HG03520 (cell line): ENCODE results near the gene ZNF560.
"Not testable (repeated sequence)": the region's sequence is repeated elsewhere in the genome, so short reads cannot be mapped to it uniquely, and the experiment has no call there.

Experiments
- ATAC-seq: cut with Tn5 transposase; IDR thresholded peaks from one replicate; pipeline ENCODE4 v1.9.1; 2021; ENCODE audit warnings: mild to moderate bottlenecking, moderate library complexity; ENCODE audit not compliant: unreplicated experiment

Gene ZNF560

DNA sequence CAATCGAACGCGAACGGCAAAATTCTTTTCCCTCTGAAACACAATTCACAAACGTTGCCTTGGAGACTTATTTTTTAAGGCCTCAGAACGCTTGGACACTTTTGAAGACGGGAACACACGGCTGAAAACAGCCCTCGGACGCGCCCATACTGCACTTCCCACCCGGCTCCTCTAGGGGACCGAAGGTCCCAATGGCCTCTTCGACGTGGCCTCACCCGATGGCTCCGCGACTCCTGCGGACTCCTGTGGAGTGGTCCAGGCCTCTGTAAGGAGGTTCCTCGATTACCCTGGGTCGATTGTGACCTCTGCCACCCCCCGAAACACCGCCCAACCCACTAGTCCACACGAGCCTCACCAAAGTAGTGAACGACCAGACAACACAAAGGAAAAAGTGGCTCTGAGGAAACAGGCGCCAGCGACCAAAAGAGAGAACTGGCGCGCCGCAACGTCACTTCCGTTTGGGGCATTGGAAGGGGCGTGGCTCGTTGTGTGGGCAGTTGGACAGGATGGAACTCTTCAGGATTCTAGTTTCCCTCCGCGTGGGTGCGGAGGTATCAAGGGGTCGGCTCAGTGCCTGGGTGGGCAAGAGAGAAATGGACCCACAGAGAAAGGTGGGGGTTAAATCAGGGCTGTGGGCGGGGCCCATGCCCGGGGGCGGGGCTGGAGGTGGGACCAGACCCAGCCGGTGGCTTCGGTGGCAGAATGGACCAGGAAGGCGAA is at the start of gene ZNF560:
Gene ZNF560 (minus strand): TSS at position 434 of the 720 bp plus-strand sequence. CDS start 23,303 bp downstream, outside the sequence.
- no peak for ATAC-seq

DNA sequence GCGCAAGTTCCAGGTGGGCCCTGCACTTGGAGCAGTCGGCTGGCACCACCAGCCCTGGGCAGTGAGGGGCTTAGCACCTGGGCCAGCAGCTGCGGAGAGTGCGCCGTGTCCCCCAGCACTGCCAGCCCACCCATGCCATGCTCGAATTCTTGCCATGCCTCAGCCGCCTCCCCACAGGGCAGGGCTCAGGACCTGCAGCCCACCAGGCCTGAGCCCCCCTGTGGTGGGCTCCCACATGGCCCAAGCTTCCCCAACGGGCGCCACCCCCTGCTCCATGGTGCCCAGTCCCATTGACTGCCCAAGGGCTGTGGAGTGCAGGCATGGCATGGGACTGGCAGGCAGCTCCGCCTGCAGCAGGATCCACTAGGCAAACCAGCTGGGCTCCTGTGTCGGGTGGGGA is 49.5 kb upstream of the ZNF560 start:
- no peak for ATAC-seq

DNA sequence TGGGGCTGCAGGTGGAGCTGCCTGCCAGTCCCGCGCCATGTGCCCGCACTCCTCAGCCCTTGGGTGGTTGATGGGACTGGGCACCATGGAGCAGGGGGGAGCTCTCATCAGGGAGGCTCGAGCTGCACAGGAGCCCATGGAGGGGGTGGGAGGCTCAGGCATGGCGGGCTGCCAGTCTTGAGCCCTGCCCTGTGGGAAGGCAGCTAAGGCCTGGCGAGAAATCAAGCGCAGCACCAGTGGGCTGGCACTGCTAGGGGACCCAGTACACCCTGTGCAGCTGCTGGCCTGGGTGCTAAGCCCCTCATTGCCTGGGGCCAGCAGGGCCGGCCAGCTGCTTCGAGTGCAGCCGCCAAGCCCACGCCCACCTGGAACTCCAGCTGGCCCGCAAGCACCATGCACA is 42.9 kb upstream of the ZNF560 start:
- not testable (repeated sequence) for ATAC-seq

DNA sequence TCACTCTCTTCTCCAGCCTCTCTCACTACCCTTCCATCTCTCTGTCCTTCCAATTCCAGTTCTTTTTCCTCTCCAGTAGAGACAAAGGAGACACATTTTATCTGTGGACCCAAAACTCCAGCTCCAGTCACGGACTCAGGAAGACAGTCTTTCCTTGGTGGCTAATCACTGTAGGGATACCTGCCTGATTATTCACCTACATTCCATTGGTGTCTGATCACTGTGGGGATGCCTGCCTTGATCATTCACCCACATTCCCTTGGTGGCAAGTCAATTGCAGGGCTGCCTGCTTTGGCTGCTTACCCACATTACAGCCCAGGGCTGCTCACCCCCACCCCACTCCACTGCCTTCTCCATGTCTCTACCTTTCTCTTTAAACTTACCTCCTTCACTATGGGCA is 41.5 kb upstream of the ZNF560 start:
- not testable (repeated sequence) for ATAC-seq

DNA sequence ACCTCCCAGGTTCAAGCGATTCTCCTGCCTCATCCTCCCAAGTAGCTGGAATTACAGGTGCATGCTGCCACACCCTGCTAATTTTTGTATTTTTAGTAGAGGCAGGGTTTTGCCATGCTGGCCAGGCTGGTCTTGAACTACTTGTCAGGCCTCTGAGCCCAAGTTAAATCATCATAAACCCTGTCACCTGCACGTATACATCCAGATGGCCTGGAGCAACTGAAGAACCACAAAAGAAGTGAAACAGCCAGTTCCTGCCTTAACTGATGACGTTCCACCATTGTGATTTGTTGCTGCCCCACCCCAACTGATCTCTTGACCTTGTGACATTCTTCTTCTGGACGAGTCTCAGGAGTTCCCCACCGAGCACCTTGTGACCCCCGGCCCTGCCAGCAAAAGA is 40.8 kb upstream of the ZNF560 start:
- not testable (repeated sequence) for ATAC-seq

DNA sequence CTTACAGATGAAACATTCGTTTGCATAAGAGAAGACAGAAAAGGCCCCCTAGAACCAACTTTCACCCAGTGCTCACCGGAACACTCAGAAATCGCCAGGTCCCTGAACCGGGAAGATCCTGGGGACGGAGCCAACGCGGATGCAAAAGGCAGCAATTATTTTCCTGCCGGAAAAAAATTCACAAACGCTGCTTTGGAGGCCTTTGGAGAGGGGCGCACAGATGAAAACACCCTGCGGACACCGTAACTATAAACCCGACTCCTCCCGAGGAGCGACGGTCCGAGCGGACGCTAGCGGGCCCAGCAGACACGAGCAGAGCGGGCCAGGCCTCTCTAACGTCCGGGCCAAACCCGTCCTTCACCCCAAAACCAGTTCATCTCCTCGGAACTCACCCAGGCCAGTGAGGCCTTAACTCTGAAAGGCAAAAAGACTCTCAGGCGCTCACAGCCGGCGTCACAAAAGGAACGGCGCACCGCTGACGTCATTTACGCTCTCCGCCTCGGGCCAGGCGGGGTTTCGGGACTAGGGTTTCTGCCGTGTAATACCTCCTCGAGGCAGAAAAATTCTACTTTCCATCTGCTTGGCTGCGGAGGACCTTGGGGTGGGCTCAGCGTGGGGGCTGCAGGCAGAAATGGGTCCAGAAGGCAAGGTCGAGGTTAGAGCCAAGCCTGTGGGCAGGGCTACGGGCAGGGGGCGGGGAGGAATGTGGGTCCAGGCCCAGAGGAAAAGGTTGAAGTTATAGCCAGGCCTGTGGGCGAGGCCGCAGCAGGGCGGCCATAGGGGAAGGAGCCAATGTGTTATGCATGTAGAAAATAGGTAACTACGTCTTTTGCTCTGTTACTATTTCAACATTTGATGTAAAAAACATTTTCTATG is 40.0 kb upstream of the ZNF560 start, which contains the start of gene ZNF426:
Gene ZNF426 (minus strand): TSS at position 463 of the 876 bp plus-strand sequence. CDS start 2,413 bp downstream, outside the sequence.
- peak; percentile 61 for ATAC-seq

DNA sequence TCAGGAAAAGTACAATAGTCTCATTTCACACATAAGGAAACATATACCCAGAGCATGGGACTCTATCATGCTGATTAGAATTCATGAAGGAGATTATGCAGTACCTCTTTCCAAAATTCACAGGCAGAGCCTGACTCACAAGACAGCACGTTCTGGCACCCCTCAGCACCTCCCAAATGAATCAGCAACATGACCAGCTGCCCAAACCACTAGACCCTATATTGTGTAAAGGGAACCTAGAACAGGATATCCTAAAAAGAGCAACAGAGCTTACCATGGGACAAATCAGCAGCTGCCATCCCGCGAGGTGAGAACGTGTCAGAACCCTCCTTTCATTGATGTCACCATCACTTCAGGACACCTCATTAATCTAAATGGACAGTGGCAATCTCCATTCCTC is 37.5 kb upstream of the ZNF560 start:
- ATAC-seq = no peak

DNA sequence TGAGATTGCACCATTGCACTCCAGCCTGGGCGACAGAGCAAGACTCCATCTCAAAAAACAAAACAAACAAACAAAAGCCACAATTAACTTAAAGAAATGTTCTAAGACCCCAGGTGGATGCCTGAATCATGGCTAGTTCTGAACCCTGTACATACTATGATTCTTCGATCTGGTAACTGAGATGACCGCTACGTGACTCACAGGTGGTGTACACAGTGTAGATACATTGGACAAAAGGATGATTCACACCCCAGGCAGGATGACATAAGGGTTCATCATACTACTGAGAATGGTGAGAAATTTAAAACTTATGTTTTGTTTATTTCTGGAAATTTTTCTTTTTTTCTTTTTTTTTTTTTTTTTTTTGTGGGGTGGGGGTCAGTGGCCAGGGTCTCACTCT is 33.5 kb upstream of the ZNF560 start:
- ATAC-seq = no peak

DNA sequence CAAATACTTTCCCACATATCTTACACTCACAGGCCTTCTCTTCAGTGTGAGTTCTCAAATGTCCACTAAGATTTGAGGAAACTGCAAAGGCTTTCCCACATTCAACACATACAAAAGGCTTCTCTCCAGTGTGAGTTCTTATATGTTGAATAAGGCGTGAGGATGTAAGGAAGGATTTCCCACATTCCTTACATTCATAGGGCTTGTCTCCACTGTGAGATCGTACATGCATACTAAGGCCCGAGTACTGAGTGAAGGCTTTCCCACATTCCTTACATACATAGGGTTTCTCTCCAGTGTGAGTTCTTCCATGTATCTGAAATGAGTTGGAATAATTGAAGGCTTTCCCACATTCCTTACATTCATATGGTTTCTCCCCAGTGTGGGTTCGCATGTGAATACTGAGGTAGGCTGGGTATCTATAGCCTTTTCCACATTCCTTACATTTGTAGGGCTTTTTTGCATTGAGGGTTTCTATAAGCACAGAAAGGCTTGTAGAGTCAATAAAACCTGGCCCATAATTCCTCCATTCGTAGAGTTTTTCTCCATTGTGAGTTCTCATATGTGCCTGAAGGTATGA is 30.4 kb upstream of the ZNF560 start:
- ATAC-seq = no peak

DNA sequence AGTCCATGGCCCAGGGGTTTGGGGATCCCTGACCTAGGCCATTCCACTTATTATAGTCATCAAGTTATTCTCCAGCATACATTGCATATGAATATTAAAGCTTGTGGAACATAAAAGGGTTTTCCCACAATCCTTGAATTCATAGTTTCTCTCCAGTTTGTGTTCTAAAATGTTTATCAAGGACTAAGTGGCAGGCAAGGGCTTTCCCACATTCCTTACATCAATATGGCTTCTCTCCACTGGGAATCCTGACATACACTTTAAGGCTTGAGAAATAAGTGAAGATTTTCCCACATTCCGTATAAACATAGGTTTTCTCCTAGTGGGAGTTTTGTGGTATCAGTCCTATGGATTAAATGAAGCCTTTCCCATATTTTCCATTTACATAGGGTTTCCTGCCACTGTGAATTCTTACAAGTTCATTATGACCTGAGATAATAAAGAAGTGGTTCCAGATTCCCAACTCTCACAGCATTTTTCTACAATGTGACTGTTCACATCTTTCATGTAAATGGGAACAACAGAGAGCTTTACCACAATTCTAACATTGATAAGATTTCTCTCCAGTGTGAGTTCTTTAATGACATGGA is 25.6 kb upstream of the ZNF560 start:
- ATAC-seq = no peak

DNA sequence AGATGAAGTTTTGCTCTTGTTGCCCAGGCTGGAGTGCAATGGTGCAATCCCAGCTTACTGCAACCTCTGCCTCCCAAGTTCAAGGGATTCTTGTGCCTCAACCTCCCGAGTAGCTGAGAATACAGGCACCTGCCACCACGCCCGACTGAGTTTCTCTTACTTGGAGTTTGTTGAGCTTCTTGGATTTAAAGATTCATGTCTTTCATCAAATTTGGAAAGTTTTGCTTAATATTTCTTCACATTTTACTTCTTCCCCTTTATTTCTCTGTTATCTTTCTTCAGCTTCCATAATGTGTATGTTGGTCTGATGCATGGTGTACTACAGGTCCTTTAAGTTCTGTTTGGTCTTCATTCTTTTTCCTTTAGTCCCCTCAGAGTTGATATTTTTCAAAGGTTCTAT is 8.9 kb upstream of the ZNF560 start:
- ATAC-seq = no peak

DNA sequence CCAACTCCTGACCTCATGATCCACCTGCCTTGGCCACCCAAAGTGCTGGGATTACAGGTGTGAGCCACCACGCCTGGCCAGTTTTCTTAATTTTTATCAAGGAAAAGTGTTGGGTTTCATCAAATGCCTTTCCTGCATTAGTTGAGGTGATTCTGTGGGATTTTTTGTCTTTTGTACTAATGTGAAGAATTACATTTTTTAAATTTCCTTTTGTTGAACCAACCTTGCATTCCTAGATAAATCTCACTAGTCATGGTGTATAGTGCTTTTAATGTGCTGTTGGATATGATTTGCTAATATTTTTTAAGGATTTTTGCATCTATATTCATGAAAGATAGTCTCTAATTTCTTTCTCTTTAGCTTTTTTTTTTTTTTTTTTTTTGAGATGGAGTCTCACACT is 2.4 kb upstream of the ZNF560 start:
- ATAC-seq = no peak

DNA sequence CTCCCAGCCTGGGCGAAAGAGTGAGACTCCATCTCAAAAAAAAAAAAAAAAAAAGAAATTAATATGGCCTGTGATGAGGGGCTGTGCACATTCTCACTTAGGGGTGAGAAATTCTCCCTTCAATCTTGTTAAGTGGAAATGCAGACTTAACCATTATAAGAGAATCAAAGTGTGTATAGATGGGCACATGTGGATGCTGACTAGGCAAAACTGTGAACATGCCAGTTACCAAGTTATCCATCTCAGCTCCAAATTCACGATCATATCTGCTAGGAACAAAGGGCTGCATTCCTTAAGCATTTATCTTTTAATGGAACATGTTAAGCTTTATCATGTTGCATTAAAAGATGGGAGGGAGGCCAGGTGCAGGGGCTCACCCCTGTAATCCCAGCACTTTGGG is 4.3 kb downstream of the ZNF560 start:
- ATAC-seq = no peak

DNA sequence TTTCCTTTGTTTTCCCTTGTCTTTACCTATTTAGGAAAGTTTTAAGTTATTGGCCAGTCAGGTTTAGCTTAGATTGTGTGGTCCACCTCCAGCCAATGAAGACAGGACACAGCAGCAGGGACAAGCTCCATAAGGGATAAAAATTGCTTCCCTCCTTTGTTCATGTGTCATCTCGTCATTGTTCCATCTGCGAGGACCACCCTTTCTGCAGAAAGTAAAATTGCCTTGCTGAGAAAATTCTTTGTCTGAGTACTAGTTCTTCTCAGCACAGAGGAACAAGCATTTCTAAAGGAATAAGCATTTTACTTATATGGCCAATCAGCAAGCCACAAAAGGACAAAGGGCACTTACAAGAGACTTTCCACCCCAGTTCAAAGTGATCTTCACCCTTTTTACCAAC is 11.4 kb downstream of the ZNF560 start:
- ATAC-seq = no peak

DNA sequence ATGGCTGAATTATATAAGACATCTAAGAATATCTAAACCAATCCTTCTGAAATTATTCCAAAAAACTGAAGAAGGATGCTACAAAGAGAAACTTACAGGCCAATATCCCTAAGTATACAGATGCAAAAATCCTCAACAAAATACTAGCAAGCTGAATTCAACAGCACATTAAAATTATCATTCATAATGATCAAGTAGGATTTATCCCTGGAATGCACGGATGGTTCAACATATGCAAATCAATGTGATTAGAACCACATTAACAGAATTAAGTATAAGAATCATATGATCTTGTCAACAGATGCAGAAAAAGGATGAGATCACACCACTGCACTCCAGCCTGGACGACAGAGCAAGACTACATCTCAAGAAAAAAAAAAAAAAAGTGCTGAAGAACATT is 13.3 kb downstream of the ZNF560 start:
- ATAC-seq = no peak

DNA sequence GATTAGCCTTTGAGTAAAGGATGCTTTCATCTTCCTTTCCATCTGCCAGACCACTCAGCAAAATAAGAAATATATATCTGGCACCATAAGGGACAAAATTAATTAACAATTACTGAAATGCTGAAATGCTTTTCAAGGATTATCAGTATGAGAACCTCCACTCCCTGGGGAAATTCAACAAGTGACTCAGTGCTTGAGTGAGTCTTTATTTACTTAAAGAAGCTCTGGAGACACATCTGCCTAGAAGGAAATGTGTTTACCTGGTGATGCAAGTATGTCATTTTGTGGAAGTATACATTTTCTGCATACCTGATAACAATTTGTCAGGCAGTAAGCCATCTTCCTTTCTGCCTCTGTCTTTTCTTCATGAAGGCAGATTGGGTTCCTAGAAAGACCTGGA is 23.4 kb downstream of the ZNF560 start:
- ATAC-seq = no peak

DNA sequence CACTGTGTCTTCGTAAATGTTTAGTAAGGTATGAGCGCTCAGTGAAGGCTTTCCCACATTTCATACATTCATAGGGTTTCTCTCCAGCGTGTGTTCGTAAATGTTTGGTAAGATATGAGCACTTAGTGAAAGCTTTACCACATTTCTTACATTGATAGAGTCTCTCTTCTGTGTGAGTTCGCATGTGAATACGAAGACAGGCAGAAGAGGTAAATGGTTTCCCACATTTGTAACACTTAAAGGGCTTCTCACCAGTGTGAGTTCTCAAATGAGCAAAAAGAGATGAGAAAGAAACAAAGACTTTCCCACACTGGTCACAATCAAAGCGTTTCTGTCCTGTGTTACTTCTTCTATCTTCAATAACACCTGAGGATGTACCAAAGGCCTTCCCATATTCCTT is 31.3 kb downstream of the ZNF560 start:
- no peak for ATAC-seq

DNA sequence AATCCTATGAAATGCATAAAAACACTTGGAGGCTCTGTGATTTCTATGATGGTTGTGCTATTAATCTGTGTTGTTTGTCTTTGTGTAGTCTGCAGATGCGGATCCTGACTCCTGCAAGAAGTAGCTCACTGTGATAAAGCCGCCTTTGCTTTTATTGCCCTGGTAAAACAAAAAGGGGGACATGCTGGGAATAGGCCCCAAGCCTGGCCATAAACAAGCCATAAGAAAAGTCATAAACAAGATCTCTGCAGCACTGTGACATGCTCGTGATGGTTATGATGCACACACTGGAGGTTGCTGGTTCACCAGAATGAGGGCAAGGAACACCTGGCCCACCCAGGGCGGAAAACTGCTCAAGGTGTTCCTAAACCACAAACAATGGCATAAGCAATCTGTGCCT is 36.5 kb downstream of the ZNF560 start:
- no peak for ATAC-seq

DNA sequence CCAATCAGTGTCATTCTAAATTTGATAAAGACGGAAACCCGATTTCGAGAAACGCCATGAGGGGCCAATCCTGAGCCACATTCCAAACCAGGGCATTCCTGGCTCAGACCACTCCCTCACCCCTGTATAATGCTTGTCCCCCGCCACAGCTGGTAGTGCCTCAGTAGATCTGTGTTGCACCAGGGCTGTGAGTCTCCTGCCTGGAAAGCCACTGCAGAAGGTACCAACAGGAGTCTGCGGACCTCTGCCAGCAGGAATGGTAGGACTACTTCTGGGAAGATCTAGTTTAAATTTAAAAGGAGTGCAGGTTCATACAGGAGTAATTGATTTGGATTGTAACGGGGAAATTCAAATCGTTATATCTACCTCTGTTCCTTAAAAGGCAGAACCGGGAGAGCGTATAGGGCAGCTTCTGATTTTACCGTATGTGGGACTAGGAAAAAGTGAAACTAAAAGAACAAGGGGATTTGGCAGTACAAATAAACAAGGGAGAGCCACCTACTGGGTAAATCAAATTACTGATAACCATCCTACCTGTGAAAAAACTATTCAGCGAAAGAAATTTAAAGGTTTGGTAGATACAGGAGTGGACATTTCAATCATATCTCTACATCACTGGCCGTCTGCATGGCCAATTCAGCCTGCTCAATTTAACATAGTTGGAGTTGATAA is 42.3 kb downstream of the ZNF560 start:
- ATAC-seq = no peak

DNA sequence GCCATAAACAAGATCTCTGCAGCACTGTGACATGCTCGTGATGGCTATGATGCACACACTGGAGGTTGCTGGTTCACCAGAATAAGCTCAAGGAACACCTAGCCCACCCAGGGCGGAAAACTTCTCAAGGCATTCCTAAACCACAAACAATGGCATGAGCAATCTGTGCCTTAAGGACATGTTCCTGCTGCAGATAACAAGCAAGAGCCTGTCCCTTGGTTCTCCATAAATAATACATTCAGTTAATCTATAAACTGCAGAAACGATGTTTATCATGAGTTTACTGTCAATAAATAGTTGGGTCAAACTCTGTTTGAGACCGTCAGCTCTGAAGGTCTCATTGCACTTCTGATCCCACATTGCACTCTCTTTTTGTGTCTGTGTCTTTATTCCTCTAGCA is 44.5 kb downstream of the ZNF560 start:
- no peak for ATAC-seq

DNA sequence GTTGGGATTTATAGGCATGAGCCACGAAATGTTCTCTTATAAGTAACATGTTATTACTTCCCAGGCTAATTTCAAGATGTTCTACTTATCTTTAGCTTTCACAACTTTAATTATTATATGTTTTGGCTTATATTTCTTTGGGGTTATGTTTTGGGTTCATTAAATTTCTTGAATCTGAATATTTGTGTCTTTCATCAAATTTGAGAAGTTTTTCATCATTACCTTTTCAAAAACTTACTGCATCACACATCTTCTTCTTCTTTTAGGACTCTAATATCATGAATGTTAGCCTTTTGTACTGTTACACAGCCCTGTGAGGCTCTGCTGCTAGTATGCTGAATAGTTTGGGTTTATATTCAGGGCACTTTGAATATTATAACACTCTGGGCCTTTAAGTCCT is 53.4 kb downstream of the ZNF560 start:
- no peak for ATAC-seq
